A673 (cell line): Measurements from ENCODE around the gene SH3GL2. TPM values are rescaled to one million over a fixed set of nuclear protein-coding genes. Genes with fewer than 3 reads are reported as not detected.

ENCODE experiments used
- BruUV-seq: library from RNA; stranded (reverse); fragments of 400-500 nt; replicated peaks from 2 replicates; lab custom pipeline; 2021; lab: Mats Ljungman, UMichigan
- CTCF ChIA-PET: fragments of 300-600 bp; sonication (Branson Sonifier 250); formaldehyde crosslinking; loops from one replicate; lab custom pipeline; 2022; ENCODE audit warnings: antibody characterized with exemption; lab: Charles Lee
- POLR2A ChIA-PET: fragments of 300-600 bp; sonication (Branson Sonifier 250); formaldehyde crosslinking; loops from one replicate; lab custom pipeline; 2022; ENCODE audit warnings: antibody characterized with exemption; ENCODE audit not compliant: low non-redundant PET; lab: Charles Lee
- DNase-seq: peaks from one replicate; pipeline ENCODE4 v3.0.0-alpha.2; 2015; ENCODE audit warnings: low spot score
- H3K27ac ChIP-seq: fragments of 200-600 bp; sonication (generic); 2 replicates; pipeline ENCODE4 v1.5.1; 2016; ENCODE audit warnings: mixed run types, low read depth, mild to moderate bottlenecking, mixed read lengths, antibody characterized with exemption, low read length; ENCODE audit not compliant: poor library complexity, severe bottlenecking
- H3K27me3 ChIP-seq: fragments of 200-600 bp; sonication (generic); replicated peaks from 2 replicates; pipeline ENCODE4 v1.6.1; 2017; ENCODE audit warnings: mixed run types, low read depth, mild to moderate bottlenecking, mixed read lengths, antibody characterized with exemption, low read length; ENCODE audit not compliant: insufficient read depth, poor library complexity
- H3K36me3 ChIP-seq: fragments of 200-600 bp; sonication (generic); 2 replicates; pipeline ENCODE4 v1.6.1; 2016; ENCODE audit warnings: mixed run types, mild to moderate bottlenecking, mixed read lengths, antibody characterized with exemption, low read length; ENCODE audit not compliant: insufficient read depth, poor library complexity, severe bottlenecking
- H3K4me1 ChIP-seq: fragments of 200-600 bp; sonication (generic); 2 replicates; pipeline ENCODE4 v1.6.1; 2017; ENCODE audit warnings: mixed run types, mild to moderate bottlenecking, mixed read lengths, antibody characterized with exemption, low read length; ENCODE audit not compliant: insufficient read depth, poor library complexity, severe bottlenecking
- H3K4me3 ChIP-seq: fragments of 200-600 bp; sonication (generic); 2 replicates; pipeline ENCODE4 v1.5.1; 2016; ENCODE audit warnings: low read depth, mixed run types, mild to moderate bottlenecking, mixed read lengths, low read length; ENCODE audit not compliant: poor library complexity, severe bottlenecking
- H3K9me3 ChIP-seq: fragments of 200-600 bp; sonication (generic); 2 replicates; pipeline ENCODE4 v1.6.1; 2016; ENCODE audit warnings: mixed run types, low read depth, mild to moderate bottlenecking, mixed read lengths, antibody characterized with exemption, low read length; ENCODE audit not compliant: poor library complexity, severe bottlenecking
- EZH2 ChIP-seq: fragments of 200-600 bp; sonication (generic); IDR thresholded peaks from 2 replicates; pipeline ENCODE4 v1.6.1; 2017; ENCODE audit warnings: borderline replicate concordance, low read depth, mild to moderate bottlenecking, mixed read lengths, antibody characterized with exemption, low read length; ENCODE audit not compliant: poor library complexity, severe bottlenecking
- intact Hi-C: fragments of 100-400 bp; cut with micrococcal nuclease; formaldehyde crosslinking; loops from one replicate; pipeline ENCODE4 v1.10.0; 2022; ENCODE audit not compliant: unreplicated experiment
- total RNA-seq: library from RNA; stranded (reverse); gene quantifications from 2 replicates; pipeline ENCODE4 v1.2.3, GENCODE V29; 2021
- TF ChIP-seq, protein P1 (sequence below): fragments of 300-800, 200-600 bp; sonication (generic); conservative IDR thresholded peaks from 2 replicates; pipeline ENCODE4 v1.5.1; 2017; ENCODE audit warnings: low read depth, mild to moderate bottlenecking, antibody characterized with exemption, low read length, moderate library complexity, mixed read lengths

The SH3GL2 gene
- total RNA-seq, 1 experiment from 2014 or later, result not detected

DNA sequence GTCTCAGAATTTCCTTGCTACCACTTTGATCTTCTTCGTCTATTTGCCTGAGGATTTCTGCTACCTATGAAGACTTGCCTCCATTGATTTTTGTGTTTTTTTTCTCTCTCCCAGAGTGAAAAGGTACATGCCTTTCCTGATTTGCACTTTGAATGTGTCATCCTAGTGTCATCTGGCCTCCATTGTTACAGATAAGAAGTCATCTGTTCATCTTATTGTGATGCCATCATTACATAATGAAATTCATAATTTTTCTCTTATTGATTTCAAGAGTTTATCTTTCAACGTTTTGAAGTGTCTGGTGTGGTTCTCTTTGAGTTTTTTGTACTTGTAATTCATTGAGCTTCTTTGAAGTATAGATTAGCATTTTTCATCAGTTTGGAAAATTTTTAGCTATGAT lies 144.8 kb downstream of the SH3GL2 start:
- Histone ChIP-seq H3K9me3 (no peaks in the 10 kb centered on the region), H3K27me3 (no peaks in the 10 kb centered on the region), H3K4me1 (no peaks in the 10 kb centered on the region), H3K36me3 (no peaks in the 10 kb centered on the region), H3K4me3 (no peak overlapping the region), H3K27ac (no peak overlapping the region)
- intact Hi-C loops, result no loop called here
- POLR2A ChIA-PET, result no interaction called here
- CTCF ChIA-PET, result no interaction called here
- no TSS peak for BruUV-seq
- DNase-seq, result no peak
- TF ChIP-seq, protein P1, sequence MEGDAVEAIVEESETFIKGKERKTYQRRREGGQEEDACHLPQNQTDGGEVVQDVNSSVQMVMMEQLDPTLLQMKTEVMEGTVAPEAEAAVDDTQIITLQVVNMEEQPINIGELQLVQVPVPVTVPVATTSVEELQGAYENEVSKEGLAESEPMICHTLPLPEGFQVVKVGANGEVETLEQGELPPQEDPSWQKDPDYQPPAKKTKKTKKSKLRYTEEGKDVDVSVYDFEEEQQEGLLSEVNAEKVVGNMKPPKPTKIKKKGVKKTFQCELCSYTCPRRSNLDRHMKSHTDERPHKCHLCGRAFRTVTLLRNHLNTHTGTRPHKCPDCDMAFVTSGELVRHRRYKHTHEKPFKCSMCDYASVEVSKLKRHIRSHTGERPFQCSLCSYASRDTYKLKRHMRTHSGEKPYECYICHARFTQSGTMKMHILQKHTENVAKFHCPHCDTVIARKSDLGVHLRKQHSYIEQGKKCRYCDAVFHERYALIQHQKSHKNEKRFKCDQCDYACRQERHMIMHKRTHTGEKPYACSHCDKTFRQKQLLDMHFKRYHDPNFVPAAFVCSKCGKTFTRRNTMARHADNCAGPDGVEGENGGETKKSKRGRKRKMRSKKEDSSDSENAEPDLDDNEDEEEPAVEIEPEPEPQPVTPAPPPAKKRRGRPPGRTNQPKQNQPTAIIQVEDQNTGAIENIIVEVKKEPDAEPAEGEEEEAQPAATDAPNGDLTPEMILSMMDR, result no peak
- no peak for TF ChIP-seq EZH2

DNA sequence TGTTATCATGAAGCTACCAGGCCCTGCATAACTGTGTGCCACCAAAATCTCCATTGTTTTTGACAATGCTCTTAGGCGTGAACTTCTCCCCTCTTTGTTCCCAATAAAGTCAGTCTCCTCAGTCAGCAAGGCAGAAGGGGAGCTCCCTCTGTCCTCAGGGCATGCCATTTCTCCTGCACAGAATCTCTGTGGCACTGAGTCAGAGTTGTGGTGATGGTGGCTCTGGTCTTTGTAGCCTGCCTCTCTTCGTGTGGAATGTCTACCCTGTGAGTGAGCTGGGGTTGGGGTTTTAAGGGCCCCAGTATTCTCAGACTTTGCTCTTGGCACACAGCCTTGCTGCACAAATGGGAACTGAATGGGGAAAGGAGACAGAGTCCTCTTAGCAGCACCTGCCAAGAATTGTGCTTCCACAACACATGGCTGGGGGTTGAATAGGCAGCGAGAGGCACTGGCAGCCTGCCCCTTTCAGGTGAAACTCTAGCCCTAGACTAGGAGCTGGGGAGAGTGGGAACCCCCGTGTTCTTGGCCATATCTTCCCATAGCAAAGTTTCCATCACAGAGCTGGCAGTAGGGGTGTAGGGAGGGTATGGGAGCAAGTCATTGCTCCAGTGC lies 146.6 kb downstream of the SH3GL2 start:
- no peaks in the 10 kb centered on the region for H3K27me3 ChIP-seq
- CTCF ChIA-PET, result no interaction called here
- no peak for DNase-seq
- no TSS peak for BruUV-seq
- H3K4me1 ChIP-seq, result no peaks in the 10 kb centered on the region
- no peak overlapping the region for H3K27ac ChIP-seq
- POLR2A ChIA-PET, result no interaction called here
- TF ChIP-seq, protein P1, result no peak
- TF ChIP-seq EZH2, result no peak
- intact Hi-C loops, result no loop called here
- H3K36me3 ChIP-seq, result no peaks in the 10 kb centered on the region
- no peak overlapping the region for H3K4me3 ChIP-seq
- no peaks in the 10 kb centered on the region for H3K9me3 ChIP-seq

DNA sequence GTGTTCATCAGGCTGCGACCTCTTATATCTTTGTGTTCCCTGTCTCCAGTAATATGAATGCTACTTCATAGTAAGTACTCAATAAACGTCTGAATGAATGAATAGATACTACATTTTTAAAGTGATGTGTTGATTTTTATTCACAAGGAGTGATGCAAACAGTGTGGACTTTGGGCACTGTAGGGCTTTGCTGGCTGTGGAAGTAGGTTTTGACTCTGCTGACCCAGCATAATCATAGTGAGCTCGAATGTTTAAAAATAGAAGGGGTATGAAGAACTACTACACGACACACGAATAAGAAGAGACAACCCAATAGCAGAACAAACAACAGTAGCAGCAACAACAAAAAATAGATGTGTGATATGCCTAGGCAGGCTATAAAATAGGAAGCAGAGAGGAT lies 147.4 kb downstream of the SH3GL2 start:
- no peaks in the 10 kb centered on the region for H3K4me1 ChIP-seq
- H3K4me3 ChIP-seq, result no peak overlapping the region
- no peaks in the 10 kb centered on the region for H3K36me3 ChIP-seq
- H3K27me3 ChIP-seq, result no peaks in the 10 kb centered on the region
- no peaks in the 10 kb centered on the region for H3K9me3 ChIP-seq
- no peak overlapping the region for H3K27ac ChIP-seq
- intact Hi-C loops, result no loop called here
- BruUV-seq, result no TSS peak
- CTCF ChIA-PET, result no interaction called here
- DNase-seq, result no peak
- POLR2A ChIA-PET, result no interaction called here
- TF ChIP-seq EZH2, result no peak
- TF ChIP-seq, protein P1, result no peak
